HG03354 (cell line): ENCODE measurements around the gene ARIH2.
A peak's percentile ranks its signal among the peaks of the same experiment; 100 is the strongest.

Source experiments
- ATAC-seq: cut with Tn5 transposase; IDR thresholded peaks from one replicate; pipeline ENCODE4 v1.9.1; 2021; ENCODE audit warnings: mild to moderate bottlenecking; ENCODE audit not compliant: unreplicated experiment, poor library complexity, severe bottlenecking

ARIH2 gene

GRCh38 chr3:49028673-49029562 lies 110.3 kb downstream of the ARIH2 start, which contains the start of gene IMPDH2:
Gene IMPDH2, minus strand, starts transcription at chr3:49029398. Its CDS starts 48 bp downstream, at chr3:49029350.
- peak; percentile 91 for ATAC-seq

GRCh38 chr3:49029563-49029884 lies 110.9 kb downstream of the ARIH2 start:
- ATAC-seq = no peak

- ATAC-seq = no peak
Observed at GRCh38 chr3:49030321-49030720, 111.7 kb downstream of the ARIH2 start.

- no peak for ATAC-seq
Observed at GRCh38 chr3:49032646-49033304, 114.1 kb downstream of the ARIH2 start.

GRCh38 chr3:49034650-49035049 lies 116.0 kb downstream of the ARIH2 start:
- no peak for ATAC-seq

- ATAC-seq = no peak
Observed at GRCh38 chr3:49035281-49035680, 116.6 kb downstream of the ARIH2 start.
